Endothelial cell of umbilical vein (primary cell): Measurements from ENCODE around the gene FAR1. TPM values are rescaled to one million over a fixed set of nuclear protein-coding genes. Genes with fewer than 3 reads are reported as not detected.

ENCODE experiments used
- BruUV-seq: library from RNA; stranded (reverse); fragments of 400-500 nt; replicated peaks from 2 replicates; lab custom pipeline; 2021; lab: Mats Ljungman, UMichigan
- CTCF ChIA-PET: fragments of 300-600, 350-600 bp; sonication (Branson Sonifier 250); formaldehyde crosslinking; loops from one replicate; lab custom pipeline; 2021; ENCODE audit warnings: antibody characterized with exemption, inconsistent platforms; lab: Charles Lee
- POLR2A ChIA-PET: fragments of 300-600, 350-600 bp; sonication (Branson Sonifier 250); formaldehyde crosslinking; loops from one replicate; lab custom pipeline; 2021; ENCODE audit warnings: antibody characterized with exemption, inconsistent platforms; lab: Charles Lee
- DNase-seq: peaks from one replicate; pipeline ENCODE4 v3.0.0-alpha.2; 2011; ENCODE audit warnings: low read depth, low spot score
- FAIRE-seq: peaks from 2 replicates; lab custom pipeline; 2011; peaks lifted over from hg19 to GRCh38; lab: Jason Lieb, UNC
- H2AFZ ChIP-seq: 2 replicates; pipeline ENCODE4 v1.6.0; 2012; ENCODE audit warnings: low read depth, low read length, control low read depth, inconsistent platforms
- H3K27ac ChIP-seq: 2 replicates; pipeline ENCODE4 v1.5.1; 2011; ENCODE audit warnings: low read depth, mild to moderate bottlenecking, control low read depth, low read length, moderate library complexity; ENCODE audit not compliant: insufficient read depth
- H3K27me3 ChIP-seq, 2 experiments: 2 replicates each; pipeline versions ENCODE4 v1.6.0 to v1.6.1; 2011; ENCODE audit warnings: low read length in 2 of 2, mixed read lengths in 1 of 2; ENCODE audit not compliant: control insufficient read depth in 2 of 2, insufficient read depth in 2 of 2
- H3K36me3 ChIP-seq, 2 experiments: 2 replicates in 1 of 2; 3 replicates in 1 of 2; pipeline ENCODE4 v1.5.1; 2011; ENCODE audit warnings: low read length in 2 of 2, mild to moderate bottlenecking in 1 of 2, moderate library complexity in 1 of 2; ENCODE audit not compliant: control insufficient read depth in 2 of 2, insufficient read depth in 2 of 2; ENCODE audit errors: extremely low read depth in 1 of 2
- H3K4me1 ChIP-seq: 3 replicates; pipeline ENCODE4 v1.5.1; 2011; ENCODE audit warnings: mild to moderate bottlenecking, low read length; ENCODE audit not compliant: control insufficient read depth, insufficient read depth; ENCODE audit errors: extremely low read depth
- H3K4me2 ChIP-seq: 2 replicates; pipeline ENCODE4 v1.6.1; 2011; ENCODE audit warnings: low read length, control low read depth, mixed read lengths; ENCODE audit not compliant: insufficient read depth
- H3K4me3 ChIP-seq, 3 experiments: fragments of 200-600 bp in 1 of 3; sonication (generic), shearing (Covaris generic) in 1 of 3; replicated peaks in 1 of 3; 2 replicates each; pipeline ENCODE4 v1.5.1; 2011 to 2016; ENCODE audit warnings: control low read depth in 3 of 3, low read length in 3 of 3, mild to moderate bottlenecking in 2 of 3, inconsistent platforms in 1 of 3, low read depth in 1 of 3, moderate library complexity in 1 of 3; ENCODE audit not compliant: insufficient read depth in 1 of 3
- H3K79me2 ChIP-seq: 2 replicates; pipeline ENCODE4 v1.6.0; 2012; ENCODE audit warnings: low read length, inconsistent platforms; ENCODE audit not compliant: control insufficient read depth, insufficient read depth
- H3K9ac ChIP-seq: replicated peaks from 2 replicates; pipeline ENCODE3; 2011; ENCODE audit warnings: low read length, control low read depth; ENCODE audit not compliant: insufficient read depth; ENCODE audit errors: extremely low read depth
- H3K9me1 ChIP-seq: replicated peaks from 3 replicates; pipeline ENCODE4 v1.6.0; 2011; ENCODE audit warnings: mild to moderate bottlenecking, low read length; ENCODE audit not compliant: control insufficient read depth, insufficient read depth; ENCODE audit errors: extremely low read depth
- H3K9me3 ChIP-seq: replicated peaks from 2 replicates; pipeline ENCODE4 v1.5.1; 2012; ENCODE audit warnings: low read length, inconsistent platforms; ENCODE audit not compliant: control insufficient read depth, insufficient read depth
- H4K20me1 ChIP-seq: replicated peaks from 2 replicates; pipeline ENCODE3; 2011; ENCODE audit warnings: mild to moderate bottlenecking, low read length; ENCODE audit not compliant: control insufficient read depth, insufficient read depth; ENCODE audit errors: extremely low read depth
- EZH2 ChIP-seq: IDR thresholded peaks from 2 replicates; pipeline ENCODE4 v1.6.1; 2012; ENCODE audit warnings: borderline replicate concordance, low read depth, mild to moderate bottlenecking, moderate library complexity, low read length, inconsistent platforms; ENCODE audit not compliant: severe bottlenecking
- FOS ChIP-seq: IDR thresholded peaks from 2 replicates; pipeline ENCODE4 v1.6.1; 2011; ENCODE audit warnings: mild to moderate bottlenecking, low read length, moderate library complexity, borderline replicate concordance; ENCODE audit not compliant: insufficient read depth
- GATA2 ChIP-seq: IDR thresholded peaks from 2 replicates; pipeline ENCODE4 v1.7.0; 2011; ENCODE audit warnings: low read depth, mild to moderate bottlenecking, moderate library complexity, mixed read lengths, low read length; ENCODE audit not compliant: insufficient read length, insufficient read depth
- JUN ChIP-seq: IDR thresholded peaks from 2 replicates; pipeline ENCODE4 v1.6.1; 2011; ENCODE audit warnings: borderline replicate concordance, low read depth; ENCODE audit not compliant: insufficient read length, insufficient read depth
- MYC ChIP-seq: IDR thresholded peaks from one replicate; pipeline ENCODE4 v1.6.1; 2011; ENCODE audit warnings: mild to moderate bottlenecking, low read depth, low read length
- POLR2A ChIP-seq: IDR thresholded peaks from 2 replicates; pipeline ENCODE4 v1.6.1; 2012; ENCODE audit warnings: low read depth, mild to moderate bottlenecking, control low read depth, low read length
- POLR2AphosphoS5 ChIP-seq: IDR thresholded peaks from 2 replicates; pipeline ENCODE4 v1.6.1; 2012; ENCODE audit warnings: low read depth, mild to moderate bottlenecking, control low read depth, low read length, moderate library complexity; ENCODE audit not compliant: insufficient read depth
- dilution Hi-C: fragments of 300-500 bp; cut with MboI; formaldehyde crosslinking; loops from one replicate; pipeline ENCODE4 v1.15.0; 2019; ENCODE audit warnings: low sequenced_read_pairs; ENCODE audit not compliant: extremely low pct_ligation_motif_present
- intact Hi-C: fragments of 100-400 bp; cut with micrococcal nuclease; formaldehyde crosslinking; loops from one replicate; pipeline ENCODE4 v1.10.0; 2022
- polyA plus RNA-seq, 4 experiments: library from polyadenylated mRNA; depleted of rRNA in 3 of 4; stranded (reverse) in 3 of 4; unstranded in 1 of 4; fragments of >200 nt; gene quantifications; 2 replicates each; pipeline versions ENCODE4 v1.2.1 to v1.2.3, GENCODE V29; 2011 to 2012; ENCODE audit warnings: missing spikeins in 1 of 4
- total RNA-seq: library from RNA; stranded (reverse); gene quantifications from 2 replicates; pipeline ENCODE4 v1.2.3, GENCODE V29; 2021
- TF ChIP-seq, protein P1 (sequence below), 2 donors: IDR thresholded peaks; 1 replicate in 1 of 2; 2 replicates in 1 of 2; pipeline ENCODE4 v1.5.1; 2011; ENCODE audit warnings: low read length in 2 of 2, mild to moderate bottlenecking in 2 of 2, moderate library complexity in 2 of 2, control low read depth in 1 of 2, inconsistent platforms in 1 of 2, low read depth in 1 of 2; ENCODE audit not compliant: insufficient read depth in 1 of 2; ENCODE audit errors: extremely low read depth in 1 of 2
- TF ChIP-seq, protein P2 (sequence below): IDR thresholded peaks from 2 replicates; pipeline ENCODE4 v1.6.1; 2011; ENCODE audit not compliant: insufficient read depth, insufficient read length

FAR1 gene
- total and polyA plus RNA-seq, 2 donors (not counting 3 experiments of a cell fraction or from before 2014, with no cell fraction given) = 29.5 to 76.4 TPM

DNA sequence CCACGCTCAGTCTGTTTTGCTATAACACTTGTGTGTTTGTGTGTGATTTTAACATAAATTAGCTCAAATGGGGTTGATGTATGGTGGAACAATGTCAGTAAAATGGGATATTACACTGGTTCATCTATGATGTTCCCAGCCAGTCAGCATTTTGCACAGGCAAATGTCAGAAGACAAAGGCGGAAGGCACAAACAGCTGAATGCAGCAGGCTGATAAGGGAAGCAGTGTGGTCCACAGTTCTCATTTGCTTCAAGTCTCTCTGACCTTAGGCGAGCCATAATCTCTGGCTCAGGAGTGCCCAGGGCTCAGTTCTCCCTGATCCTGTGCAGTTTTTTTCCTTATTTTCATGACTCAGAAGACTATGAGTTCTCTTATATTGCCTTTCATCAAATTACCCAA is 102.7 kb downstream of the FAR1 start:
- Histone ChIP-seq H3K9me3 (no peaks in the 10 kb centered on the region), H3K9me1 (no peaks in the 10 kb centered on the region), H3K79me2 (no peaks in the 10 kb centered on the region), H3K27me3 (peaks cover 13 to 14% of the 10 kb centered on the region in 2 experiments), H3K27ac (no peak overlapping the region), H3K4me3 (no peak overlapping the region), H2AFZ (no peak overlapping the region), H3K9ac (no peak overlapping the region), H3K4me2 (no peak overlapping the region), H3K4me1 (no peaks in the 10 kb centered on the region), H4K20me1 (no peaks in the 10 kb centered on the region), H3K36me3 (no peaks in the 10 kb centered on the region)
- TF ChIP-seq, protein P1, sequence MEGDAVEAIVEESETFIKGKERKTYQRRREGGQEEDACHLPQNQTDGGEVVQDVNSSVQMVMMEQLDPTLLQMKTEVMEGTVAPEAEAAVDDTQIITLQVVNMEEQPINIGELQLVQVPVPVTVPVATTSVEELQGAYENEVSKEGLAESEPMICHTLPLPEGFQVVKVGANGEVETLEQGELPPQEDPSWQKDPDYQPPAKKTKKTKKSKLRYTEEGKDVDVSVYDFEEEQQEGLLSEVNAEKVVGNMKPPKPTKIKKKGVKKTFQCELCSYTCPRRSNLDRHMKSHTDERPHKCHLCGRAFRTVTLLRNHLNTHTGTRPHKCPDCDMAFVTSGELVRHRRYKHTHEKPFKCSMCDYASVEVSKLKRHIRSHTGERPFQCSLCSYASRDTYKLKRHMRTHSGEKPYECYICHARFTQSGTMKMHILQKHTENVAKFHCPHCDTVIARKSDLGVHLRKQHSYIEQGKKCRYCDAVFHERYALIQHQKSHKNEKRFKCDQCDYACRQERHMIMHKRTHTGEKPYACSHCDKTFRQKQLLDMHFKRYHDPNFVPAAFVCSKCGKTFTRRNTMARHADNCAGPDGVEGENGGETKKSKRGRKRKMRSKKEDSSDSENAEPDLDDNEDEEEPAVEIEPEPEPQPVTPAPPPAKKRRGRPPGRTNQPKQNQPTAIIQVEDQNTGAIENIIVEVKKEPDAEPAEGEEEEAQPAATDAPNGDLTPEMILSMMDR (IDR thresholded peaks at IDR 0.05; ENCODE audit: extremely low read depth in 1 of 2, insufficient read depth in 1 of 2, low read depth in 1 of 2, low read length in 2 of 2) = no peak
- no peak for TF ChIP-seq POLR2AphosphoS5
- no peak for TF ChIP-seq POLR2A
- TF ChIP-seq JUN = no peak
- TF ChIP-seq, protein P2, sequence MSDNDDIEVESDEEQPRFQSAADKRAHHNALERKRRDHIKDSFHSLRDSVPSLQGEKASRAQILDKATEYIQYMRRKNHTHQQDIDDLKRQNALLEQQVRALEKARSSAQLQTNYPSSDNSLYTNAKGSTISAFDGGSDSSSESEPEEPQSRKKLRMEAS = no peak
- no peak for TF ChIP-seq EZH2
- TF ChIP-seq GATA2 = no peak
- TF ChIP-seq MYC = no peak
- TF ChIP-seq FOS = no peak
- no peak for DNase-seq
- FAIRE-seq = no peak
- intact Hi-C loops = no loop called here
- ChIA-PET CTCF (interaction anchor here (1.5 to 5.3 kb wide), 4 partner anchors 8 to 479 kb away, joined by 3 to 63 read pairs (median 6); no protein-coding TSS in a partner anchor), POLR2A (no interaction called here)
- BruUV-seq = no TSS peak
- dilution Hi-C loops = no loop called here
